Liver (tissue), 9 donors: ENCODE measurements around the gene CFAP74. TPM values are rescaled to one million over a fixed set of nuclear protein-coding genes. Genes with fewer than 3 reads are reported as not detected.

ENCODE experiments used
- DNase-seq: peaks from one replicate; pipeline ENCODE4 v3.0.0-alpha.2; 2017; ENCODE audit warnings: low spot score
- H3K27ac ChIP-seq, 2 donors: one replicate each; pipeline ENCODE4 v1.7.0; 2013; ENCODE audit warnings: inconsistent platforms in 2 of 2, low read length in 2 of 2, control low read depth in 1 of 2, low read depth in 1 of 2, mild to moderate bottlenecking in 1 of 2
- H3K27me3 ChIP-seq, 4 donors: one replicate each; pipeline versions ENCODE4 v1.6.1 to v1.7.0; 2013; ENCODE audit warnings: low read length in 3 of 4, inconsistent platforms in 1 of 4, mild to moderate bottlenecking in 1 of 4, moderate library complexity in 1 of 4; ENCODE audit not compliant: control insufficient read depth in 4 of 4, insufficient read depth in 4 of 4
- H3K36me3 ChIP-seq, 4 donors: one replicate each; pipeline versions ENCODE4 v1.6.1 to v1.7.0; 2013; ENCODE audit warnings: low read length in 3 of 4, mild to moderate bottlenecking in 3 of 4, low read depth in 1 of 4, moderate library complexity in 1 of 4; ENCODE audit not compliant: control insufficient read depth in 4 of 4, insufficient read depth in 3 of 4
- H3K4me1 ChIP-seq, 4 donors: one replicate each; pipeline versions ENCODE4 v1.6.1 to v1.7.0; 2013; ENCODE audit warnings: low read length in 3 of 4, mild to moderate bottlenecking in 3 of 4, moderate library complexity in 1 of 4; ENCODE audit not compliant: control insufficient read depth in 4 of 4, insufficient read depth in 4 of 4
- H3K4me3 ChIP-seq, 3 donors: one replicate each; pipeline versions ENCODE4 v1.6.1 to v1.7.0; 2013; ENCODE audit warnings: low read length in 3 of 3, control low read depth in 1 of 3, low read depth in 1 of 3, mild to moderate bottlenecking in 1 of 3
- H3K9ac ChIP-seq, 2 donors: one replicate each; pipeline ENCODE4 v1.7.0; 2013; ENCODE audit warnings: low read length in 2 of 2, mild to moderate bottlenecking in 2 of 2, moderate library complexity in 2 of 2, control low read depth in 1 of 2, low read depth in 1 of 2
- H3K9me3 ChIP-seq, 4 donors: one replicate each; pipeline versions ENCODE4 v1.6.1 to v1.7.0; 2013; ENCODE audit warnings: low read length in 3 of 4; ENCODE audit not compliant: control insufficient read depth in 4 of 4
- CTCF ChIP-seq: fragments of 150-350 bp; IDR thresholded peaks from 2 replicates; pipeline ENCODE4 v1.5.1; 2017; ENCODE audit warnings: improper control_type of control experiment, low read depth, low read length; ENCODE audit not compliant: missing input control
- EGR1 ChIP-seq, 2 donors: IDR thresholded peaks; 2 replicates each; pipeline ENCODE4 v1.6.1; 2016 to 2018; ENCODE audit warnings: antibody characterized with exemption in 2 of 2, low read depth in 2 of 2
- FOXA1 ChIP-seq: IDR thresholded peaks from 2 replicates; pipeline ENCODE4 v1.6.1; 2016; ENCODE audit warnings: antibody characterized with exemption
- FOXA2 ChIP-seq: IDR thresholded peaks from 2 replicates; pipeline ENCODE4 v1.6.1; 2016; ENCODE audit warnings: antibody characterized with exemption
- GABPA ChIP-seq, 2 donors: IDR thresholded peaks in 1 of 2; conservative IDR thresholded peaks in 1 of 2; 2 replicates each; pipeline ENCODE4 v1.6.1; 2016; ENCODE audit warnings: antibody characterized with exemption in 2 of 2, mild to moderate bottlenecking in 1 of 2, moderate library complexity in 1 of 2
- HNF4A ChIP-seq, 2 donors: conservative IDR thresholded peaks; 2 replicates each; pipeline ENCODE4 v1.6.1; 2016; ENCODE audit warnings: antibody characterized with exemption in 2 of 2, mild to moderate bottlenecking in 2 of 2
- HNF4G ChIP-seq: IDR thresholded peaks from 2 replicates; pipeline ENCODE4 v1.6.1; 2016; ENCODE audit warnings: antibody characterized with exemption
- JUND ChIP-seq, 2 donors: IDR thresholded peaks; 2 replicates each; pipeline ENCODE4 v1.6.1; 2016; ENCODE audit warnings: antibody characterized with exemption in 2 of 2
- MAX ChIP-seq: IDR thresholded peaks from 2 replicates; pipeline ENCODE4 v1.6.1; 2016; ENCODE audit warnings: antibody characterized with exemption
- NR2F2 ChIP-seq: IDR thresholded peaks from 2 replicates; pipeline ENCODE4 v1.6.1; 2016; ENCODE audit warnings: antibody characterized with exemption
- RAD21 ChIP-seq, 2 donors: IDR thresholded peaks; 2 replicates each; pipeline ENCODE4 v1.6.1; 2016; ENCODE audit warnings: antibody characterized with exemption in 2 of 2, mild to moderate bottlenecking in 2 of 2
- REST ChIP-seq: IDR thresholded peaks from 2 replicates; pipeline ENCODE4 v1.6.1; 2016; ENCODE audit warnings: antibody characterized with exemption, mild to moderate bottlenecking
- RXRA ChIP-seq, 2 donors: IDR thresholded peaks; 2 replicates each; pipeline ENCODE4 v1.6.1; 2017 to 2018; ENCODE audit warnings: antibody characterized with exemption in 2 of 2, mild to moderate bottlenecking in 1 of 2
- SP1 ChIP-seq: IDR thresholded peaks from 2 replicates; pipeline ENCODE4 v1.6.1; 2018; ENCODE audit warnings: antibody characterized with exemption, mild to moderate bottlenecking
- TAF1 ChIP-seq: conservative IDR thresholded peaks from 2 replicates; pipeline ENCODE4 v1.6.1; 2016; ENCODE audit warnings: antibody characterized with exemption, mild to moderate bottlenecking
- YY1 ChIP-seq: IDR thresholded peaks from 2 replicates; pipeline ENCODE4 v1.6.1; 2016; ENCODE audit warnings: antibody characterized with exemption, mild to moderate bottlenecking
- WGBS: extraction: QIAGEN DNeasy Blood & Tissue Kit; methylation state at CpG from one replicate; pipeline ENCODE4 v1.1.7; 2013; 5-methylcytosine and 5-hydroxymethylcytosine counted together
- polyA plus RNA-seq, 2 donors: library from polyadenylated mRNA; stranded (reverse) in 1 of 2; unstranded in 1 of 2; fragments of 200-250 nt in 1 of 2; fragments of >200 nt in 1 of 2; fragmentation: Nextera tagmentation in 1 of 2; extraction: Ambion mirVana in 1 of 2; gene quantifications; one replicate each; pipeline versions ENCODE4 v1.2.1 to v1.2.3, GENCODE V29; 2013 to 2015
- total RNA-seq, 2 donors: library from RNA; depleted of rRNA; stranded (reverse); fragments of >200 nt; gene quantifications; one replicate each; pipeline ENCODE4 v1.2.3, GENCODE V29; 2014
- TF ChIP-seq, protein P1 (sequence below): IDR thresholded peaks from 2 replicates; pipeline ENCODE4 v1.6.1; 2016; ENCODE audit warnings: antibody characterized with exemption
- TF ChIP-seq, protein P2 (sequence below): IDR thresholded peaks from 2 replicates; pipeline ENCODE4 v1.6.1; 2016; ENCODE audit warnings: antibody characterized with exemption
- donor health status: healthy.
- donor health status: healthy.
- donor health status: healthy.
- donor health status: healthy.
- donor health status: healthy.

CFAP74 gene
- total and polyA plus RNA-seq, 4 donors: under 0.01 to 0.31 TPM; not detected in 2

DNA sequence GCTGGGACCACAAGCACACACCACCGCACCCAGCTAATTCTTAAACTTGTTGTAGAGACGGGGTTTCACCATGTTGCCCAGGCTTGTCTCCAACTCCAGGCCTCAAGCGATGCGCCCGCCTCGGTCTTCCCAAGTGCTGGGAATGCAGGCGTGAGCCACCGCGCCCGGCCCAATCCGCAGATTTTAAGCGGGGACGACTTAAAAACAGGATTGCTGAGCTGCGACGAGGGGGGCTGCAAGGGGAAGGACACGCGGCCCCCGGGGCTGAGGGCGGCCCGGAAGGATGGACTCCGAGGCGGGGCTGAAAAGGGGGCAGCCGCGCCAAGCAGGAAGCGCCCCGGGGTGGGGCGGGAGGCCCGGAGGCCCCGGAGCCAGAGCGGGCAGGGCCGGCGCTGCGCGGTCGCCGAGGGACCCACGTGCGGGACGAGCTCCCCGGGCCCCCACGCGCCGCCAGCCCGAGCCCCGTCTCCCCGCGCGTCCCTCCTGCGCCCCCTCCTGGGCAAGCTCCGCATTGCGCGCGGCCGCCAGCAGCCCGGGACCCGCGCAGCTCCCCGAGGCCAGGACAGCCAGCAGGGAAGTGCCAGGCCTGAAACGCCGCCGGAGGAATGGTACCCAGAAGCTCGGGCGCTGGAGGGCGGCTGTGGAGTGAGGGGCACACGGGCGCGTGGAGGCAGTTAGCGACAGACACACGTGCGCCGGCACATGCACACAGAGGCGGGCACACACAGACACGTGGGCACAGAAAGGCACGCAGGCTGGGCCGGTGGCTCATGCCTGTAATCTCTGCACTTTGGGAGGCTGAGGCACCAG is 41.1 kb upstream of the CFAP74 start:
- Histone ChIP-seq H3K9ac (no peak overlapping the region), H3K27me3 (no peaks in the 10 kb centered on the region), H3K4me1 (peaks cover 9 to 50% (median 39%) of the 10 kb centered on the region in 4 donors), H3K27ac (no peak overlapping the region), H3K36me3 (no peaks in the 10 kb centered on the region), H3K9me3 (no peaks in the 10 kb centered on the region), H3K4me3 (peak overlapping the region in 1 of 3 donors; percentile 39)
- TF ChIP-seq GABPA (IDR thresholded peaks at IDR 0.05 in 1 of 2, conservative IDR thresholded peaks at IDR 0.05 in 1 of 2) (no peak), JUND (IDR thresholded peaks at IDR 0.05) (no peak), NR2F2 (no peak), HNF4A (conservative IDR thresholded peaks at IDR 0.05) (no peak), RAD21 (IDR thresholded peaks at IDR 0.05) (peak in 1 of 2 donors; percentile 75), FOXA2 (no peak), FOXA1 (no peak), CTCF (peak; percentile 83)
- TF ChIP-seq, protein P1, sequence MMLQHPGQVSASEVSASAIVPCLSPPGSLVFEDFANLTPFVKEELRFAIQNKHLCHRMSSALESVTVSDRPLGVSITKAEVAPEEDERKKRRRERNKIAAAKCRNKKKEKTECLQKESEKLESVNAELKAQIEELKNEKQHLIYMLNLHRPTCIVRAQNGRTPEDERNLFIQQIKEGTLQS: no peak
- peak; percentile 74 for DNase-seq
- WGBS: 12% methylated on average over 75 of the region's 75 CpGs

DNA sequence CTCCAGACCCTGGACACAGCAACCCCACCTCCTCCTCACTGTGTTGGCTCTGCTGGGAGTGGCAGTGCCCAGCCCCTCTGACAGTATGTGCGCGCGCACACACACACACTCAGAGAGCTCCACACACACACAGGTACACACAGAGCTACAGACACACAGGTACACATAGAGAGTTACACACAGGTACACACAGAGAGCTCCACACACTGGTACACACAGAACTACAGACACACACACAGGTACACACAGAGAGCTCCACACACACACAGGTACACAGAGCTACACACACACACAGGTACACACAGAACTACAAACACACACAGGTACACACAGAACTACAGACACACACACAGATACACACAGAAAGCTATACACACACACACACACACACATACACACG is 40.3 kb upstream of the CFAP74 start:
- H3K9me3 ChIP-seq: no peaks in the 10 kb centered on the region
- H3K4me3 ChIP-seq: no peak overlapping the region
- WGBS: 93% methylated on average over 4 of the region's 4 CpGs
- DNase-seq: no peak
- H3K27ac ChIP-seq: no peak overlapping the region
- no peak overlapping the region for H3K9ac ChIP-seq
- H3K4me1 ChIP-seq: peaks cover 7 to 42% (median 32%) of the 10 kb centered on the region in 4 donors
- TF ChIP-seq HNF4G (no peak), TAF1 (no peak), GABPA (IDR thresholded peaks at IDR 0.05 in 1 of 2, conservative IDR thresholded peaks at IDR 0.05 in 1 of 2) (no peak), MAX (no peak), RXRA (IDR thresholded peaks at IDR 0.05) (no peak), FOXA1 (no peak), YY1 (no peak), RAD21 (IDR thresholded peaks at IDR 0.05) (no peak), EGR1 (IDR thresholded peaks at IDR 0.05; ENCODE audit: low read depth in 2 of 2) (no peak), CTCF (no peak), SP1 (no peak), REST (no peak), JUND (IDR thresholded peaks at IDR 0.05) (no peak), NR2F2 (no peak), HNF4A (conservative IDR thresholded peaks at IDR 0.05) (no peak), FOXA2 (no peak)
- TF ChIP-seq, protein P1: no peak
- TF ChIP-seq, protein P2, sequence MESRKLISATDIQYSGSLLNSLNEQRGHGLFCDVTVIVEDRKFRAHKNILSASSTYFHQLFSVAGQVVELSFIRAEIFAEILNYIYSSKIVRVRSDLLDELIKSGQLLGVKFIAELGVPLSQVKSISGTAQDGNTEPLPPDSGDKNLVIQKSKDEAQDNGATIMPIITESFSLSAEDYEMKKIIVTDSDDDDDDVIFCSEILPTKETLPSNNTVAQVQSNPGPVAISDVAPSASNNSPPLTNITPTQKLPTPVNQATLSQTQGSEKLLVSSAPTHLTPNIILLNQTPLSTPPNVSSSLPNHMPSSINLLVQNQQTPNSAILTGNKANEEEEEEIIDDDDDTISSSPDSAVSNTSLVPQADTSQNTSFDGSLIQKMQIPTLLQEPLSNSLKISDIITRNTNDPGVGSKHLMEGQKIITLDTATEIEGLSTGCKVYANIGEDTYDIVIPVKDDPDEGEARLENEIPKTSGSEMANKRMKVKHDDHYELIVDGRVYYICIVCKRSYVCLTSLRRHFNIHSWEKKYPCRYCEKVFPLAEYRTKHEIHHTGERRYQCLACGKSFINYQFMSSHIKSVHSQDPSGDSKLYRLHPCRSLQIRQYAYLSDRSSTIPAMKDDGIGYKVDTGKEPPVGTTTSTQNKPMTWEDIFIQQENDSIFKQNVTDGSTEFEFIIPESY: no peak
- H3K36me3 ChIP-seq: no peaks in the 10 kb centered on the region
- no peaks in the 10 kb centered on the region for H3K27me3 ChIP-seq
